GM23338 (cell line): ENCODE measurements around the gene CCNF. TPM values are rescaled to one million over a fixed set of nuclear protein-coding genes. Genes with fewer than 3 reads are reported as not detected.

Experiments used
- ATAC-seq: fragments of 200-7000 bp; cut with Tn5 transposase; 3 replicates; pipeline ENCODE4 v1.9.1; 2020
- DNase-seq: peaks from one replicate; pipeline ENCODE4 v3.0.0-alpha.2; 2015; ENCODE audit warnings: low spot score
- H2AFZ ChIP-seq: fragments of 200-600 bp; sonication (generic); 2 replicates; pipeline ENCODE4 v1.8.0; 2016; ENCODE audit warnings: antibody characterized with exemption, mild to moderate bottlenecking, moderate library complexity
- H3F3A ChIP-seq: fragments of 200-600 bp; sonication (generic); replicated peaks from 2 replicates; pipeline ENCODE4 v1.8.0; 2017; ENCODE audit warnings: antibody characterized with exemption, mixed run types, low read depth
- H3K27ac ChIP-seq: fragments of 200-600 bp; sonication (generic); 2 replicates; pipeline ENCODE4 v1.6.1; 2016; ENCODE audit warnings: low read depth
- H3K27me3 ChIP-seq: fragments of 200-600 bp; sonication (generic); 2 replicates; pipeline ENCODE4 v1.8.0; 2016; ENCODE audit warnings: mild to moderate bottlenecking, mixed run types, moderate library complexity; ENCODE audit not compliant: insufficient read depth
- H3K36me3 ChIP-seq: fragments of 200-600 bp; sonication (generic); 2 replicates; pipeline ENCODE4 v1.8.0; 2016; ENCODE audit warnings: mild to moderate bottlenecking; ENCODE audit not compliant: insufficient read depth
- H3K4me1 ChIP-seq: fragments of 200-600 bp; sonication (generic); 2 replicates; pipeline ENCODE4 v1.8.0; 2016; ENCODE audit warnings: mild to moderate bottlenecking, moderate library complexity; ENCODE audit not compliant: insufficient read depth
- H3K4me2 ChIP-seq: fragments of 200-600 bp; sonication (generic); 2 replicates; pipeline ENCODE4 v1.7.1; 2017; ENCODE audit warnings: mixed run types
- H3K4me3 ChIP-seq: fragments of 200-600 bp; sonication (generic); 2 replicates; pipeline ENCODE4 v1.6.1; 2016; ENCODE audit warnings: mixed run types
- H3K79me2 ChIP-seq: fragments of 200-600 bp; sonication (generic); replicated peaks from 2 replicates; pipeline ENCODE4 v1.8.0; 2017; ENCODE audit warnings: mild to moderate bottlenecking; ENCODE audit not compliant: insufficient read depth
- H3K9me2 ChIP-seq: fragments of 200-600 bp; sonication (generic); 2 replicates; pipeline ENCODE4 v1.8.0; 2017; ENCODE audit not compliant: insufficient read depth
- H4K20me1 ChIP-seq: fragments of 200-600 bp; sonication (generic); replicated peaks from 2 replicates; pipeline ENCODE4 v1.8.0; 2017; ENCODE audit warnings: mild to moderate bottlenecking; ENCODE audit not compliant: insufficient read depth
- H3K27ac Mint-ChIP-seq: 2 replicates; pipeline ENCODE4 v1.8.0; 2020; ENCODE audit warnings: inconsistent platforms, mild to moderate bottlenecking, moderate library complexity, mixed read lengths
- H3K27me3 Mint-ChIP-seq: 3 replicates; pipeline ENCODE4 v1.8.0; 2022; ENCODE audit warnings: low read depth, mild to moderate bottlenecking, moderate library complexity, mixed read lengths, inconsistent platforms; ENCODE audit not compliant: insufficient read depth, poor library complexity
- H3K36me3 Mint-ChIP-seq: 3 replicates; pipeline ENCODE4 v1.8.0; 2021; ENCODE audit warnings: low read depth, mild to moderate bottlenecking, inconsistent platforms, moderate library complexity, mixed read lengths
- H3K4me1 Mint-ChIP-seq: 3 replicates; pipeline ENCODE4 v1.8.0; 2020; ENCODE audit warnings: mild to moderate bottlenecking, inconsistent platforms, mixed read lengths
- H3K4me3 Mint-ChIP-seq: 3 replicates; pipeline ENCODE4 v1.8.0; 2021; ENCODE audit warnings: moderate library complexity, mild to moderate bottlenecking, inconsistent platforms, mixed read lengths
- H3K9me3 Mint-ChIP-seq: 3 replicates; pipeline ENCODE4 v1.8.0; 2020; ENCODE audit warnings: moderate library complexity, mild to moderate bottlenecking, inconsistent platforms, mixed read lengths
- CREB1 ChIP-seq: fragments of 250-450 bp; sonication (Bioruptor Pico); IDR thresholded peaks from 2 replicates; pipeline ENCODE4 v1.5.0; 2020; ENCODE audit warnings: low read depth, mild to moderate bottlenecking, moderate library complexity
- ETS1 ChIP-seq: IDR thresholded peaks from 2 replicates; pipeline ENCODE4 v1.6.1; 2016; ENCODE audit warnings: antibody characterized with exemption
- EZH2 ChIP-seq: fragments of 200-600 bp; sonication (generic); IDR thresholded peaks from one replicate; pipeline ENCODE4 v1.8.0; 2017; ENCODE audit warnings: antibody characterized with exemption, mild to moderate bottlenecking, low read depth; ENCODE audit not compliant: unreplicated experiment
- EZH2phosphoT487 ChIP-seq: fragments of 200-600 bp; sonication (generic); IDR thresholded peaks from one replicate; pipeline ENCODE4 v1.8.1; 2018; ENCODE audit warnings: antibody characterized with exemption; ENCODE audit not compliant: unreplicated experiment
- JUNB ChIP-seq: IDR thresholded peaks from one replicate; pipeline ENCODE4 v1.6.1; 2016; ENCODE audit warnings: antibody characterized with exemption; ENCODE audit not compliant: unreplicated experiment
- NANOG ChIP-seq: IDR thresholded peaks from 2 replicates; pipeline ENCODE4 v1.6.1; 2016; ENCODE audit warnings: antibody characterized with exemption, borderline replicate concordance
- POLR2AphosphoS5 ChIP-seq: IDR thresholded peaks from 2 replicates; pipeline ENCODE4 v1.6.1; 2016; ENCODE audit warnings: antibody characterized with exemption, low read depth
- STAT1 ChIP-seq: IDR thresholded peaks from one replicate; pipeline ENCODE4 v1.6.1; 2016; ENCODE audit warnings: antibody characterized with exemption; ENCODE audit not compliant: unreplicated experiment
- ZNF114 ChIP-seq: fragments of 250-450 bp; sonication (Bioruptor Pico); IDR thresholded peaks from 2 replicates; pipeline ENCODE4 v1.5.0; 2020; ENCODE audit warnings: mild to moderate bottlenecking, moderate library complexity
- ZNF331 ChIP-seq: fragments of 250-450 bp; sonication (Bioruptor Pico); IDR thresholded peaks from 2 replicates; pipeline ENCODE4 v1.5.0; 2020; ENCODE audit warnings: low read depth, mild to moderate bottlenecking, moderate library complexity
- polyA plus RNA-seq: library from polyadenylated mRNA; unstranded; fragments of >200 nt; fragmentation: Nextera tagmentation; extraction: Ambion mirVana; gene quantifications from 2 replicates; pipeline ENCODE4 v1.2.1, GENCODE V29; 2016
- total RNA-seq: library from RNA; depleted of rRNA; stranded (reverse); fragments of >200 nt; shearing (Covaris generic); gene quantifications from 2 replicates; pipeline ENCODE4 v1.2.3, GENCODE V29; 2014
- TF ChIP-seq, protein P1 (sequence below), 2 experiments: fragments of 200-600 bp in 1 of 2; sonication (generic) in 1 of 2; conservative IDR thresholded peaks; 2 replicates each; pipeline versions ENCODE4 v1.5.1 to v1.6.1; 2016 to 2017; ENCODE audit warnings: antibody characterized with exemption in 2 of 2, low read depth in 2 of 2, mild to moderate bottlenecking in 2 of 2, moderate library complexity in 1 of 2
- TF ChIP-seq, protein P2 (sequence below): IDR thresholded peaks from one replicate; pipeline ENCODE4 v1.6.1; 2018; ENCODE audit warnings: antibody characterized with exemption; ENCODE audit not compliant: unreplicated experiment

Gene CCNF
- total and polyA plus RNA-seq, 2 experiments from 2014 or later = 21.2 to 54.2 TPM

GRCh38 chr16:2428051-2428783 is 1.0 kb upstream of the CCNF start:
- H3K4me3 ChIP-seq = peak overlapping the region; percentile 68
- Mint-ChIP-seq H3K36me3 (peaks cover 32% of the 10 kb centered on the region), H3K27ac (no peak overlapping the region), H3K9me3 (no peaks in the 10 kb centered on the region; the same call in 2 of the 3 replicates), H3K4me3 (peak overlapping the region; percentile 81), H3K4me1 (peaks cover 21% of the 10 kb centered on the region), H3K27me3 (peaks cover 23% of the 10 kb centered on the region)
- peak overlapping the region; percentile 81; the same call in 1 of the 2 replicates for H2AFZ ChIP-seq
- H3K79me2 ChIP-seq = peaks cover 27% of the 10 kb centered on the region
- H3K4me2 ChIP-seq = peak overlapping the region; percentile 87
- H4K20me1 ChIP-seq = peaks cover 17% of the 10 kb centered on the region
- H3K27me3 ChIP-seq = no peaks in the 10 kb centered on the region
- H3K9me2 ChIP-seq = no peaks in the 10 kb centered on the region
- ATAC-seq = peak; percentile 49
- DNase-seq = peak; percentile 58
- H3K4me1 ChIP-seq = peaks cover 11% of the 10 kb centered on the region; the same call in 1 of the 2 replicates
- H3F3A ChIP-seq = 0 out of 2 replicates have a peak, but pooled peaks cover 17% of the 10 kb centered on the region
- TF ChIP-seq EZH2phosphoT487 = no peak
- TF ChIP-seq ZNF114 (CRISPR knock-in tag) = no peak
- TF ChIP-seq ETS1 = no peak
- TF ChIP-seq, protein P1, sequence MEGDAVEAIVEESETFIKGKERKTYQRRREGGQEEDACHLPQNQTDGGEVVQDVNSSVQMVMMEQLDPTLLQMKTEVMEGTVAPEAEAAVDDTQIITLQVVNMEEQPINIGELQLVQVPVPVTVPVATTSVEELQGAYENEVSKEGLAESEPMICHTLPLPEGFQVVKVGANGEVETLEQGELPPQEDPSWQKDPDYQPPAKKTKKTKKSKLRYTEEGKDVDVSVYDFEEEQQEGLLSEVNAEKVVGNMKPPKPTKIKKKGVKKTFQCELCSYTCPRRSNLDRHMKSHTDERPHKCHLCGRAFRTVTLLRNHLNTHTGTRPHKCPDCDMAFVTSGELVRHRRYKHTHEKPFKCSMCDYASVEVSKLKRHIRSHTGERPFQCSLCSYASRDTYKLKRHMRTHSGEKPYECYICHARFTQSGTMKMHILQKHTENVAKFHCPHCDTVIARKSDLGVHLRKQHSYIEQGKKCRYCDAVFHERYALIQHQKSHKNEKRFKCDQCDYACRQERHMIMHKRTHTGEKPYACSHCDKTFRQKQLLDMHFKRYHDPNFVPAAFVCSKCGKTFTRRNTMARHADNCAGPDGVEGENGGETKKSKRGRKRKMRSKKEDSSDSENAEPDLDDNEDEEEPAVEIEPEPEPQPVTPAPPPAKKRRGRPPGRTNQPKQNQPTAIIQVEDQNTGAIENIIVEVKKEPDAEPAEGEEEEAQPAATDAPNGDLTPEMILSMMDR (conservative IDR thresholded peaks at IDR 0.05; ENCODE audit: low read depth in 2 of 2) = peak; percentile 29 to 56
- H3K36me3 ChIP-seq = peaks cover 22% of the 10 kb centered on the region
- H3K27ac ChIP-seq = no peak overlapping the region

DNA sequence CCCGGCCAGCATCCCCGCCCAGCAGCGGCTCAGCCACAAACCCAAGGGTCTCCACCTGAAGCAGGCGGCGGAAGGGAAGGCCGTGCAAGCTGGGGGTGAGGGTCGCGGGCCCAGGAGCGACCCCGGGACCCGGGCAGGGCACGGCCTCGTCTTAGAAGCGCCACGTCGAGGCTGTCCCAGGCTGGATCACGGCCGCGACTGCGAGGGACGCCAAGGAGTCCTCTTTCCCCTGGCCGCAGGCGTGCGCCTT is 538 bp upstream of the CCNF start:
- no peaks in the 10 kb centered on the region for H3K9me2 ChIP-seq
- H3K4me3 Mint-ChIP-seq = peak overlapping the region; percentile 81
- DNase-seq (no peak), ATAC-seq (no peak)
- peaks cover 37% of the 10 kb centered on the region for H3K36me3 Mint-ChIP-seq
- no peak overlapping the region for H3K27ac Mint-ChIP-seq
- no peaks in the 10 kb centered on the region for H3K27me3 ChIP-seq
- peaks cover 27% of the 10 kb centered on the region for H3K79me2 ChIP-seq
- H3K4me1 ChIP-seq = peaks cover 11% of the 10 kb centered on the region; the same call in 1 of the 2 replicates
- H3K27me3 Mint-ChIP-seq = peaks cover 23% of the 10 kb centered on the region
- peak overlapping the region; percentile 81; the same call in 1 of the 2 replicates for H2AFZ ChIP-seq
- no peaks in the 10 kb centered on the region; the same call in 2 of the 3 replicates for H3K9me3 Mint-ChIP-seq
- H3F3A ChIP-seq = 0 out of 2 replicates have a peak, but pooled peaks cover 17% of the 10 kb centered on the region
- H3K4me2 ChIP-seq = peak overlapping the region; percentile 87
- H3K4me1 Mint-ChIP-seq = peaks cover 21% of the 10 kb centered on the region
- peaks cover 17% of the 10 kb centered on the region for H4K20me1 ChIP-seq
- H3K36me3 ChIP-seq = peaks cover 22% of the 10 kb centered on the region
- H3K27ac ChIP-seq = no peak overlapping the region
- peak overlapping the region; percentile 68 for H3K4me3 ChIP-seq
- TF ChIP-seq STAT1 (no peak), EZH2phosphoT487 (no peak), NANOG (no peak), CREB1 (CRISPR knock-in tag) (no peak), ZNF114 (CRISPR knock-in tag) (no peak), JUNB (no peak), POLR2AphosphoS5 (no peak; the same call in 1 of the 2 replicates), ZNF331 (CRISPR knock-in tag) (no peak), EZH2 (no peak), ETS1 (no peak)
- TF ChIP-seq, protein P2, sequence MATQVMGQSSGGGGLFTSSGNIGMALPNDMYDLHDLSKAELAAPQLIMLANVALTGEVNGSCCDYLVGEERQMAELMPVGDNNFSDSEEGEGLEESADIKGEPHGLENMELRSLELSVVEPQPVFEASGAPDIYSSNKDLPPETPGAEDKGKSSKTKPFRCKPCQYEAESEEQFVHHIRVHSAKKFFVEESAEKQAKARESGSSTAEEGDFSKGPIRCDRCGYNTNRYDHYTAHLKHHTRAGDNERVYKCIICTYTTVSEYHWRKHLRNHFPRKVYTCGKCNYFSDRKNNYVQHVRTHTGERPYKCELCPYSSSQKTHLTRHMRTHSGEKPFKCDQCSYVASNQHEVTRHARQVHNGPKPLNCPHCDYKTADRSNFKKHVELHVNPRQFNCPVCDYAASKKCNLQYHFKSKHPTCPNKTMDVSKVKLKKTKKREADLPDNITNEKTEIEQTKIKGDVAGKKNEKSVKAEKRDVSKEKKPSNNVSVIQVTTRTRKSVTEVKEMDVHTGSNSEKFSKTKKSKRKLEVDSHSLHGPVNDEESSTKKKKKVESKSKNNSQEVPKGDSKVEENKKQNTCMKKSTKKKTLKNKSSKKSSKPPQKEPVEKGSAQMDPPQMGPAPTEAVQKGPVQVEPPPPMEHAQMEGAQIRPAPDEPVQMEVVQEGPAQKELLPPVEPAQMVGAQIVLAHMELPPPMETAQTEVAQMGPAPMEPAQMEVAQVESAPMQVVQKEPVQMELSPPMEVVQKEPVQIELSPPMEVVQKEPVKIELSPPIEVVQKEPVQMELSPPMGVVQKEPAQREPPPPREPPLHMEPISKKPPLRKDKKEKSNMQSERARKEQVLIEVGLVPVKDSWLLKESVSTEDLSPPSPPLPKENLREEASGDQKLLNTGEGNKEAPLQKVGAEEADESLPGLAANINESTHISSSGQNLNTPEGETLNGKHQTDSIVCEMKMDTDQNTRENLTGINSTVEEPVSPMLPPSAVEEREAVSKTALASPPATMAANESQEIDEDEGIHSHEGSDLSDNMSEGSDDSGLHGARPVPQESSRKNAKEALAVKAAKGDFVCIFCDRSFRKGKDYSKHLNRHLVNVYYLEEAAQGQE = no peak
- TF ChIP-seq, protein P1 (conservative IDR thresholded peaks at IDR 0.05; ENCODE audit: low read depth in 2 of 2) = no peak
